IPS-15b (cell line): Measurements from ENCODE around the gene RUFY4.
A peak's percentile ranks its signal among the peaks of the same experiment; 100 is the strongest.
"Not testable (repeated sequence)": the region's sequence is repeated elsewhere in the genome, so short reads cannot be mapped to it uniquely, and the experiment has no call there.

Source experiments
- H3K27me3 ChIP-seq: one replicate; pipeline ENCODE4 v1.6.1; 2013; ENCODE audit warnings: low read length; ENCODE audit not compliant: control insufficient read depth, insufficient read depth
- H3K36me3 ChIP-seq: one replicate; pipeline ENCODE4 v1.6.1; 2013; ENCODE audit warnings: low read length; ENCODE audit not compliant: control insufficient read depth, insufficient read depth
- H3K4me1 ChIP-seq: one replicate; pipeline ENCODE4 v1.6.1; 2013; ENCODE audit warnings: mild to moderate bottlenecking, low read length; ENCODE audit not compliant: control insufficient read depth, insufficient read depth
- H3K4me3 ChIP-seq: one replicate; pipeline ENCODE4 v1.5.1; 2013; ENCODE audit warnings: low read depth, low read length
- H3K9ac ChIP-seq: one replicate; pipeline ENCODE4 v1.6.1; 2013; ENCODE audit warnings: low read depth, mild to moderate bottlenecking, low read length
- H3K9me3 ChIP-seq: one replicate; pipeline ENCODE4 v1.6.1; 2013; ENCODE audit warnings: mild to moderate bottlenecking, low read length; ENCODE audit not compliant: control insufficient read depth, insufficient read depth

The RUFY4 gene

DNA sequence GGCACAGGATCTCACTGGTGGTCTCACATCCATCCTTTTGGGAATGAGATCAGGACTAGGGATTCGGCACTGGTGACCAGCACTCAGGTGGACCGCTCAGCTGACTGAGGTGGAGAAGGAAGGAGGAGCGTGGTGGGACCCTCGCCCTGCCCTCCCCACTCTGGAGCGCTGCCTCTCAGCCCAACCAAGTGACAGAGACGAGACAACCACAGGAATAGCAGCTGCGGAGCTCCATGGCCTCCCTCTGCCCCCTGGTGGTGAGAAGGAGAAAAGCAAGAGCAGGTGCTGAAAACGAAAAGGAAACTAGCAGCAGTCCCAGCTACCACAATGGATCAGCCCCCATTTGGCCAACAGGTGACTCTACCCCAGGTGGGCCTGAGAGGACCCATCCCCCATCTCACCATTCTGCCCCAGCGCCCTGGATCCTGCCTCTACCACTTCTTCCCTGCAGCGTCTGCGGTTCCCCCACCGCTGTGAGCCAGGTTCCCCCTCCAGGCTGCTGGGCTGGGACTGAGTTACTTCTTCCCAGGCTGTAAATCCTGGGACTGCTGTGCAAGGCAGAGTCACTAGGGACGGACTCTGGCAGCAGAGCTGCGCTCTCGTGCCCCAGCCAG, at the start of gene RUFY4:
Gene RUFY4 (plus strand): TSS at position 533 of the 614 bp plus-strand sequence. CDS start 1,353 bp downstream, outside the sequence.
- not testable (repeated sequence) for H3K4me1 ChIP-seq
- peaks cover 12% of the 10 kb centered on the region for H3K27me3 ChIP-seq

DNA sequence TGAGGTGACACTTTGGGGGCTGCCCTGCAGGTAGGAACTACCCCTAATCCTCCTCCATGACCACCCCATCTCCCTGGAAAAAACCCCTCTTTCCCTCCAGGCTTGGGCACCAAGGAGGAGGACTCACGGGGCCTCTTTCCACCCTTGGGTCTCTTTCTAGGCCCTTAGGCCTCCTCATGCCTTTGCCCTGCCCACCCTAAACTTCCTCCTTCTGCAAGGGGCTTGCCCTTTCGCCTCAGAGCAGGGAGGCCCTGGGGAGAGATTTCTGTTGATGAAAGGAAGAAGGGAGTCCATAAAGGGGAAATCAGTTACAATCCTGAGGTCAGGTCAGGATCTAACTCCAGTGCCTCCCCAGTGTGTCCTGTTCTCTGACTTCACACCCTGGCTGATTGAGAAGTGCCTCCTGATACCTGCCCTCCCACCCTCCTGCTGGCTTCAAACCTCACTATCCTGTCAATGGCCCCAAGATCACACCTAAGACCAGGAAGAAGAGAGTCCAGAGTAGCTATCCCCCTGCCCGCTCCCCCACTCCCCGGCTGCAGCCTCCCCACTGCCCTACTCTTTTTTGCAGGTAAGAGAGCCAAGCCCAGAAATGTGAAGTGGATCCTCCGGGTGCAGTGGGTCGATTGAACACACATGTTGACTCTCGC, 49.5 kb upstream of the RUFY4 start:
- Histone ChIP-seq H3K9ac (no peak overlapping the region), H3K4me1 (peaks cover 2% of the 10 kb centered on the region)

More for the DNA sequence above, at the start of gene RUFY4:
- not testable (repeated sequence) for H3K36me3 ChIP-seq, H3K9ac ChIP-seq, H3K9me3 ChIP-seq
- H3K4me3 ChIP-seq: peak within 1 kb of the TSS; percentile 26

GRCh38 chr2:218020281-218020680, 48.8 kb upstream of the RUFY4 start:
- Histone ChIP-seq H3K27me3 (no peaks in the 10 kb centered on the region), H3K9ac (no peak overlapping the region), H3K4me1 (peaks cover 2% of the 10 kb centered on the region), H3K36me3 (no peaks in the 10 kb centered on the region), H3K4me3 (no peak overlapping the region), H3K9me3 (no peaks in the 10 kb centered on the region)

More for the DNA sequence above, 49.5 kb upstream of the RUFY4 start:
- H3K9me3 ChIP-seq: no peaks in the 10 kb centered on the region
- H3K27me3 ChIP-seq: no peaks in the 10 kb centered on the region
- no peak overlapping the region for H3K4me3 ChIP-seq
- H3K36me3 ChIP-seq: no peaks in the 10 kb centered on the region

- Histone ChIP-seq H3K9ac (no peak overlapping the region), H3K36me3 (no peaks in the 10 kb centered on the region), H3K9me3 (no peaks in the 10 kb centered on the region), H3K4me1 (peaks cover 4% of the 10 kb centered on the region), H3K4me3 (no peak overlapping the region), H3K27me3 (no peaks in the 10 kb centered on the region)
Measured at GRCh38 chr2:218020966-218021535, 48.0 kb upstream of the RUFY4 start.

DNA sequence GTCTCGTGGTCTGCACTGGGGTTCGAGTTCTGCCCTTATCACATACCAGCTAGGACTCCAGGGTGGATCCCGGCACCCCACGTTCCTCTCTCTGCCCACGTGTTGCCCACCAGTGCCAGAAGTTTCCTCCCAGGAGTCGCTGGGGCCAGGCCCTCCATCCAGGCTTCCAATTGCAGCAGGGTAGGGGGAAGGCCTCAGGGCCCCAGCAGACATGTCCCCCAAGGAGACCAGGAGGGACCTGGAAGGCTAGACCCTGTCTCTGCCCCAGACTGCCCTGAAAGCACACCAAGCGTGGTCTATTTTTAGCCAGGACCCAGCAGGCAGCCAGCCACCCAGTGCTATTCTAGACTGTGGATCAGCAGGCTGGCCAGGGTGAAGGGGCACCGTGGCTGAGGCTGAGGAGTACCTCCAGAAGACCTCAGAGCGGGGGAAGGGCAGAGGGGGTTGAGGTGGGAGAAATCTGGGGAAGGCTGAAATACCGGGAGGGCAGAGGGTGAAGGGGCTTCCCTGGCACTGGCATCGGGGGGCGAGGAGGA, 47.4 kb upstream of the RUFY4 start:
- H3K36me3 ChIP-seq: no peaks in the 10 kb centered on the region
- H3K27me3 ChIP-seq: no peaks in the 10 kb centered on the region
- H3K9ac ChIP-seq: no peak overlapping the region
- H3K4me3 ChIP-seq: no peak overlapping the region
- peaks cover 7% of the 10 kb centered on the region for H3K4me1 ChIP-seq
- no peaks in the 10 kb centered on the region for H3K9me3 ChIP-seq

- H3K36me3 ChIP-seq: no peaks in the 10 kb centered on the region
- H3K9me3 ChIP-seq: no peaks in the 10 kb centered on the region
- no peak overlapping the region for H3K4me3 ChIP-seq
- no peaks in the 10 kb centered on the region for H3K27me3 ChIP-seq
- peaks cover 7% of the 10 kb centered on the region for H3K4me1 ChIP-seq
- H3K9ac ChIP-seq: no peak overlapping the region
Measured at GRCh38 chr2:218022131-218022850, 46.8 kb upstream of the RUFY4 start.

DNA sequence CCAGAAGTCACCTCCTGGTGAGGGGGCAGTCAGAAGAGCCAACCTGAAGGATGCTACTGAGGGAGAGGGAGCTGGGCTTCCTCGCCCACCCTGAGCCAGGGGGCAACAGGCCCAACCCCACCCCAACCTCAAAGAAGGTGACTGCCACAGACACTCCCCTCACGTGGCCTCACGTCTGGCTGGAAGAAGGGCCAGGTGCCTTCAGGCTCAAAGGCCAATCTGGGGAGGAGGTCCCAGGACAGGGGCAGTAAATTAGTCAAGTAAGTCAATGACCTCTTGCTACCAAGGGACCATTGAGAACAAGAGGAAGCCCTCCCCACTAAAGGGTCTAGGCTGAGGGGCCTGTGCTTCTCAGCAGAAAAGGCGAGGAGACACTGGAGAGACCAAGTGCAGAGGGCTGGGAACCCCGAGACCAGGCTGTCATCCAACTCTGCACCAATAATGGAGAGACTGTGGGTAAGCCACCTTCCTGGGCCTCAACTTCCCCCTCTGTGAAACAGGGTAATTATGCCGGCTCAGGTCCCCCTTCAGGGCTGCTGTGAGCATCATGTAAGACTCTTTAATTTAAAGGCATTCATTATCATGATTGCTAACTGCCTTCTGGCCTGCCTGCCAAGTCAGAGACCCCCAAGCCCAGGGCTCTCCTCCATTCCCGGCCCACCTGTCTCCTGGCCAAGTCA, 46.1 kb upstream of the RUFY4 start:
- H3K9ac ChIP-seq: no peak overlapping the region
- no peaks in the 10 kb centered on the region for H3K9me3 ChIP-seq
- H3K27me3 ChIP-seq: no peaks in the 10 kb centered on the region
- no peaks in the 10 kb centered on the region for H3K36me3 ChIP-seq
- H3K4me3 ChIP-seq: no peak overlapping the region
- peaks cover 7% of the 10 kb centered on the region for H3K4me1 ChIP-seq

- Histone ChIP-seq H3K9ac (no peak overlapping the region), H3K9me3 (no peaks in the 10 kb centered on the region), H3K27me3 (no peaks in the 10 kb centered on the region), H3K4me3 (no peak overlapping the region), H3K4me1 (peaks cover 7% of the 10 kb centered on the region), H3K36me3 (no peaks in the 10 kb centered on the region)
Measured at GRCh38 chr2:218023636-218024035, 45.4 kb upstream of the RUFY4 start.

DNA sequence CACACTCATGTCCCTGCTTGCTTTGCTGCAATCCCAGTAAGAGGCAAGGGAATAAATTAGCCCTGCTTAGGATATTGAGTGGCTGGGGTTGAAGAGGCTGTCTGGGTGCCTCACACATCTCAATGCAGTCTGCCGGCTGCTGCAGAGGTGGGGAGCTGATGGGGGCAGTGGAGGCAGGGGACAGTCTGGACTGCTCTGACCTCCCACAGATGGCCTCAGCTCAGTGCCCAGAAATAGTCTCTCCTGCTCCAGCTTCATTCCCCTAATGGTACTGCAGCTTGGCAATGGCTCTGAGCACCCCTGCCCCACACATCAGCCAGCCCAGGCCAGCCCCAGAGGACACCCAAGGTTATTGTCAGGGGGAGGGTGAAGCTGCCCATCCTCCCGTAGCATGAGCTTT, 44.7 kb upstream of the RUFY4 start:
- no peak overlapping the region for H3K9ac ChIP-seq
- H3K4me1 ChIP-seq: peaks cover 7% of the 10 kb centered on the region
- H3K27me3 ChIP-seq: no peaks in the 10 kb centered on the region
- H3K4me3 ChIP-seq: no peak overlapping the region
- no peaks in the 10 kb centered on the region for H3K9me3 ChIP-seq
- no peaks in the 10 kb centered on the region for H3K36me3 ChIP-seq

- Histone ChIP-seq H3K36me3 (no peaks in the 10 kb centered on the region), H3K9me3 (no peaks in the 10 kb centered on the region), H3K4me1 (peaks cover 5% of the 10 kb centered on the region), H3K4me3 (no peak overlapping the region), H3K9ac (no peak overlapping the region), H3K27me3 (no peaks in the 10 kb centered on the region)
Measured at GRCh38 chr2:218024871-218025270, 44.2 kb upstream of the RUFY4 start.

- Histone ChIP-seq H3K4me3 (no peak overlapping the region), H3K9me3 (no peaks in the 10 kb centered on the region), H3K4me1 (peaks cover 5% of the 10 kb centered on the region), H3K36me3 (no peaks in the 10 kb centered on the region), H3K9ac (no peak overlapping the region), H3K27me3 (peaks cover 8% of the 10 kb centered on the region)
Measured at GRCh38 chr2:218026244-218026643, 42.8 kb upstream of the RUFY4 start.
